ENCODE measurements around the gene RASAL1. TPM values are rescaled to one million over a fixed set of nuclear protein-coding genes. Genes with fewer than 3 reads are reported as not detected.

The RASAL1 gene
- total and polyA plus RNA-seq, 2 experiments from 2014 or later: 0.24 to 0.33 TPM

DNA sequence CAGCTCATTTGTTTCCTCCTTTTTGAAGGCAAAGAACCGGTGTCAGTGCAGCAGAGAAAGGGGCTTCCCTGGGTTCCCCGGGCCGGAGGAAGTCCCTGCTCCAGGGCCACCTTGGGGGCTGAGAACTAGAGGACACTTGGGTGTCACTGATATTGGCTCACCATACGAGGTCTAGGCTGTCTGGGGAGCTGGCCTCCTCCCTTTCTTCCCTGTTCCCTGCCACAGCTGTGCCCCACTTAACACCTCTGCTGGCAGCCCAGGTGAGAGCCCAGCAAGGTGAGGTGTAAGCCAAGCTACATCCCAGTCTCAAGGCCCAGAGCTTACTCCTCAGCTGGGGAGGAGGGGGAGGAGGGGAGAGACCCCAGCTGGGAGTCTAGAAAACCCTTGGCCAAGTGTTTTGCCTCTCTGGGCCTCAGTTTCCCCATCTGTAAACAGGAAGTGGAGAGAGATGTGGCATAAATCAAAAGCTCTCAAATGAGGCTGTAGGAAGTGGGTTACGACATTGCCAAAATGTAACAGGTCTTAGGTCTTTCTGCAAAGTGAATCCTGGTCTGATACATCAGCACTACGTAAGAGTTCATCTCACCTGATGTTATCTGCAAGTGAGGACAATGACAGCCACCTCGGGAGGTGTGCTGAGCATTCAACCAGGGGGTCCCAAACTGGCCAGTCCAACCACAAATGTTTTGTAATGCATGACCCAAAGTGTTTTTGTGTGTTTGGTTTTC, 25.5 kb downstream of the RASAL1 start:
- Histone ChIP-seq H3K27ac (no peak overlapping the region), H3K4me3 (no peak overlapping the region), H3K4me1 (ENCODE audit: low read depth) (no peaks in the 10 kb centered on the region), H3K9me3 (ENCODE audit: low read depth) (no peaks in the 10 kb centered on the region), H3K27me3 (no peaks in the 10 kb centered on the region), H3K36me3 (no peaks in the 10 kb centered on the region)
- TF ChIP-seq, protein P1, sequence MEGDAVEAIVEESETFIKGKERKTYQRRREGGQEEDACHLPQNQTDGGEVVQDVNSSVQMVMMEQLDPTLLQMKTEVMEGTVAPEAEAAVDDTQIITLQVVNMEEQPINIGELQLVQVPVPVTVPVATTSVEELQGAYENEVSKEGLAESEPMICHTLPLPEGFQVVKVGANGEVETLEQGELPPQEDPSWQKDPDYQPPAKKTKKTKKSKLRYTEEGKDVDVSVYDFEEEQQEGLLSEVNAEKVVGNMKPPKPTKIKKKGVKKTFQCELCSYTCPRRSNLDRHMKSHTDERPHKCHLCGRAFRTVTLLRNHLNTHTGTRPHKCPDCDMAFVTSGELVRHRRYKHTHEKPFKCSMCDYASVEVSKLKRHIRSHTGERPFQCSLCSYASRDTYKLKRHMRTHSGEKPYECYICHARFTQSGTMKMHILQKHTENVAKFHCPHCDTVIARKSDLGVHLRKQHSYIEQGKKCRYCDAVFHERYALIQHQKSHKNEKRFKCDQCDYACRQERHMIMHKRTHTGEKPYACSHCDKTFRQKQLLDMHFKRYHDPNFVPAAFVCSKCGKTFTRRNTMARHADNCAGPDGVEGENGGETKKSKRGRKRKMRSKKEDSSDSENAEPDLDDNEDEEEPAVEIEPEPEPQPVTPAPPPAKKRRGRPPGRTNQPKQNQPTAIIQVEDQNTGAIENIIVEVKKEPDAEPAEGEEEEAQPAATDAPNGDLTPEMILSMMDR (IDR thresholded peaks at IDR 0.05; ENCODE audit: low read depth, low read length): no peak
- no peak for DNase-seq (ENCODE audit: low read depth in 1 of 2, low spot score in 1 of 2)

DNA sequence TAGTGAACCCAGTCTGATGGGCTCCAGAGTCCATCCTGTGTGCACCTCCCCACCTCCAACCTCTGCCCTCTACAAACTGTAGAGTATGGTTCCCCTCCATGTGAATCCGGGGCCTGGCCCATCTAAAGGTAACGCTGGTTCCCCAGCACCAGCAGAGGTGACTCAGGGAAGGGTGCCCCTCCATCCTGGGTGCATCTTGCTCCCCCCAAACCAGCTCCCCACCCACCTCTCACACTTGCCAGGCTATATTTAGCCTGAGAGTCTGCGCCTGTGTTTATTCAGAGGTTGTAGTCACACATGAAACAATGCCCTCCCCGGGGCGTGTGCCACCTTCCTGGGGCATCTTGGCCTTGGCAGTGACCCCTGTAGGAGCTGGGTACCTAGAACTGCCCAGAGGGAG, 26.2 kb downstream of the RASAL1 start:
- Histone ChIP-seq H3K27me3 (peaks cover 1% of the 10 kb centered on the region), H3K4me1 (ENCODE audit: low read depth) (no peaks in the 10 kb centered on the region), H3K36me3 (no peaks in the 10 kb centered on the region), H3K4me3 (no peak overlapping the region), H3K9me3 (ENCODE audit: low read depth) (no peaks in the 10 kb centered on the region), H3K27ac (no peak overlapping the region)
- DNase-seq (ENCODE audit: low read depth in 1 of 2, low spot score in 1 of 2): no peak
- TF ChIP-seq, protein P1 (IDR thresholded peaks at IDR 0.05; ENCODE audit: low read depth, low read length): no peak

- H3K36me3 ChIP-seq: no peaks in the 10 kb centered on the region
- no peak for DNase-seq (ENCODE audit: low read depth in 1 of 2, low spot score in 1 of 2)
- H3K4me1 ChIP-seq (ENCODE audit: low read depth): no peaks in the 10 kb centered on the region
- H3K4me3 ChIP-seq: no peak overlapping the region
- H3K27ac ChIP-seq: no peak overlapping the region
- no peaks in the 10 kb centered on the region for H3K9me3 ChIP-seq (ENCODE audit: low read depth)
- TF ChIP-seq, protein P1 (IDR thresholded peaks at IDR 0.05; ENCODE audit: low read depth, low read length): no peak
- peaks cover 11% of the 10 kb centered on the region for H3K27me3 ChIP-seq
Observed at GRCh38 chr12:113108308-113108707, 27.3 kb downstream of the RASAL1 start.

DNA sequence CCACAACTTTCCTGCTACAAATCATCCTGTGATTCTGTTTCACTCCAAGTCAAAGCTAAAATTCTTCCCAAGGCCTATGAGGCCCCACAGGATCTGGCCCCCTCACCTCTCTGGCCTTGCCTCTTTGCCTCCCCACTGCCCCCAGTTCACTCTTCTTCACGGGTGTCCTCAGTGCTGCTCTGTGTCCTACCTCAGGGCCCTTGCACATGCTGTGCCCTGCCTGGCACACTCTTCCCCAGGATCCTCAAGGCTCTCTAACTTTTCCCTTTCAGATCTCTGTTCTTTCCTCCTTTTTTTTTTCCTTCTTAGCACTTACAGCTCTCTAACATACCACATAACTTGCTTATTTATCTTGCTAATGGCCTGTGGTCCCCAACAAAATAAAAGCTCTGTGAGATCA, 29.2 kb downstream of the RASAL1 start:
- TF ChIP-seq, protein P1 (IDR thresholded peaks at IDR 0.05; ENCODE audit: low read depth, low read length): no peak
- DNase-seq (ENCODE audit: low read depth in 1 of 2, low spot score in 1 of 2): no peak
- Histone ChIP-seq H3K36me3 (no peaks in the 10 kb centered on the region), H3K27me3 (peaks cover 11% of the 10 kb centered on the region), H3K27ac (no peak overlapping the region), H3K4me3 (no peak overlapping the region), H3K4me1 (ENCODE audit: low read depth) (no peaks in the 10 kb centered on the region), H3K9me3 (ENCODE audit: low read depth) (no peaks in the 10 kb centered on the region)

GRCh38 chr12:113105606-113106271, 29.8 kb downstream of the RASAL1 start:
- DNase-seq (ENCODE audit: low read depth in 1 of 2, low spot score in 1 of 2): no peak
- TF ChIP-seq, protein P1 (IDR thresholded peaks at IDR 0.05; ENCODE audit: low read depth, low read length): no peak
- H3K4me1 ChIP-seq (ENCODE audit: low read depth): no peaks in the 10 kb centered on the region
- peaks cover 11% of the 10 kb centered on the region for H3K27me3 ChIP-seq
- H3K9me3 ChIP-seq (ENCODE audit: low read depth): no peaks in the 10 kb centered on the region
- H3K36me3 ChIP-seq: no peaks in the 10 kb centered on the region
- H3K27ac ChIP-seq: no peak overlapping the region
- no peak overlapping the region for H3K4me3 ChIP-seq

Data from cardiac muscle cell (in vitro differentiated cells and primary cell).